Heart right ventricle (tissue), 16 donors: Measurements from ENCODE around the gene RIMOC1. TPM values are rescaled to one million over a fixed set of nuclear protein-coding genes. Genes with fewer than 3 reads are reported as not detected.
A peak's percentile ranks its signal among the peaks of the same experiment; 100 is the strongest.

Source experiments
- ATAC-seq, 8 donors: fragments of 200-7000 bp; cut with Tn5 transposase; one replicate each; pipeline ENCODE4 v1.9.1; 2020; ENCODE audit warnings: mild to moderate bottlenecking in 8 of 8, moderate library complexity in 8 of 8, moderate number of reproducible peaks in 1 of 8
- DNase-seq, 2 donors: peaks; one replicate each; pipeline ENCODE4 v3.0.0-alpha.2; 2020
- H3K27ac ChIP-seq, 10 donors: fragments of 200-600 bp; sonication (generic) in 2 of 10; one replicate each; pipeline versions ENCODE4 v1.5.0 to v1.8.0; 2020 to 2022; ENCODE audit warnings: mild to moderate bottlenecking in 3 of 10
- H3K27me3 ChIP-seq, 7 donors: fragments of 200-600 bp; one replicate each; pipeline ENCODE4 v1.8.0; 2021 to 2022; ENCODE audit warnings: mild to moderate bottlenecking in 2 of 7
- H3K36me3 ChIP-seq, 9 donors: fragments of 200-600 bp; sonication (generic) in 1 of 9; one replicate each; pipeline versions ENCODE4 v1.5.0 to v1.8.0; 2020 to 2022; ENCODE audit warnings: mild to moderate bottlenecking in 2 of 9
- H3K4me1 ChIP-seq, 9 donors: fragments of 200-600 bp; sonication (generic) in 1 of 9; one replicate each; pipeline versions ENCODE4 v1.5.0 to v1.8.0; 2020 to 2022; ENCODE audit warnings: mild to moderate bottlenecking in 4 of 9
- H3K4me3 ChIP-seq, 10 donors: fragments of 200-600 bp; sonication (generic) in 2 of 10; one replicate each; pipeline versions ENCODE4 v1.5.0 to v1.8.0; 2020 to 2022; ENCODE audit warnings: mild to moderate bottlenecking in 7 of 10, moderate library complexity in 2 of 10
- H3K9me3 ChIP-seq, 11 donors: fragments of 200-600 bp in 10 of 11; sonication (generic) in 2 of 11; one replicate each; pipeline versions ENCODE4 v1.5.0 to v1.8.0; 2013 to 2022; ENCODE audit warnings: mild to moderate bottlenecking in 2 of 11, control low read depth in 1 of 11, moderate library complexity in 1 of 11
- WGBS, 2 donors: extraction: QIAGEN DNeasy Blood & Tissue Kit; methylation state at CpG; one replicate each; pipeline ENCODE4 v1.1.7; 2013; ENCODE audit warnings: inconsistent platforms in 1 of 2; 5-methylcytosine and 5-hydroxymethylcytosine counted together
- intact Hi-C, 10 donors: fragments of 100-400 bp; cut with DNase I; formaldehyde crosslinking; loops; one replicate each; pipeline versions ENCODE4 v1.11.1 to v1.14.2; 2022
- polyA plus RNA-seq, 2 donors: library from polyadenylated mRNA; stranded (reverse); fragments of 200-250 nt; gene quantifications; one replicate each; pipeline ENCODE4 v1.2.3, GENCODE V29; 2013
- total RNA-seq, 10 donors: library from RNA; stranded (reverse); fragmentation: NEBNext Ultra II Directional in 3 of 10; extraction: Animal tissue kit (Norgen Biotek cat#: 25700) in 3 of 10; gene quantifications; one replicate each; pipeline versions ENCODE4 v1.2.1 to v1.2.4, GENCODE V29; 2021 to 2023
- TF ChIP-seq, protein P1 (sequence below), 9 donors: fragments of 200-600 bp; sonication (generic) in 2 of 9; IDR thresholded peaks; one replicate each; pipeline versions ENCODE4 v1.5.0 to v1.8.0; 2021 to 2022; ENCODE audit warnings: antibody characterized with exemption in 9 of 9, mild to moderate bottlenecking in 5 of 9, moderate library complexity in 1 of 9
- donor health status: Arrhythmogenic right ventricular cardiomyopathy.
- donor health status: ischemic (EF 13 %, LVEDD 7.1; RV severe dilation, severe dysfunction).
- donor health status: healthy with polysubstance abuse.
- donor health status: DM: no; HTN: yes; CAD: no.
- donor health status: DM: no; HTN: no; CAD: no.
- donor health status: ischemic (EF 25% LVEDD 6.9; RV normal size, moderate dysfunction).
- donor health status: ischemic (EF 25% LVEDD 5.7; RV mildly dilated, moderate dysfunction).
- donor health status: healthy.
- donor health status: DM: yes; HTN: yes; CAD: no.
- donor health status: Ischemic cardiomyopathy.
- donor health status: ischemic (EF 35%, LVEDD 5.7; RV mildly dilated, moderate dysfunction).
- donor health status: nonischemic (EF 11% LVEDD 7.7; RV severe dilation, severe dysfunction).
- donor health status: DM: yes; HTN: yes; CAD: no.
- donor health status: PGD.
- donor health status: ischemic (EF 29% LVEDD 5.4; RV normal size, mild dysfunction).
- donor health status: nonischemic (EF 23%, LVEDD 6.1; RV moderate dilation, normal function).

RIMOC1 gene
- total and polyA plus RNA-seq, 12 donors = 5.1 to 27.6 (median 17.0) TPM

DNA sequence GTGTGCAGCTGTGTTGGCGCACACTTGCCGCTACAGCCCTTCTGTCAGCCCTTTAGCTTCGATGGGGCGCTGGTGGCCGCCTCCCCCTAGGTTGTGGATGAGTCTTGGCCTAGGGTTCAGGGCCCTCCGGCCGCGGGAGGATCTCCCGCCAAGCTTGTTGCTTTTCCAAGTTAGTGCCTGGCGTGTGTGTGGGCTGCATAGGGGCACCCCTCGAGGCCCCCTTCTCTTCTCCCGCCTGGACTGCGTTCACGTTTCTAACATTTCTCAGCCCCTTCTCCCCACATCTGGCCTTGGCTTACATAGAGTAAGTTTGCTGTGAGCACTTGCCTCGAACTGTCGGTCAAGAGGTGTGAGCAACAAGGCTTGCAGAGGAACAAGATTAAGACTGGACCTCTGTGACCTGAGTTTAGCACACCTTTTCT, 33.5 kb upstream of the RIMOC1 start:
- intact Hi-C loops = loop anchor here in 4 of 10 donors (2.0 to 5.0 kb wide), 3 partner anchors 32 to 54 kb away; partner anchors contain the start of gene FBXO4 (in 1 of the 4)
- TF ChIP-seq, protein P1, sequence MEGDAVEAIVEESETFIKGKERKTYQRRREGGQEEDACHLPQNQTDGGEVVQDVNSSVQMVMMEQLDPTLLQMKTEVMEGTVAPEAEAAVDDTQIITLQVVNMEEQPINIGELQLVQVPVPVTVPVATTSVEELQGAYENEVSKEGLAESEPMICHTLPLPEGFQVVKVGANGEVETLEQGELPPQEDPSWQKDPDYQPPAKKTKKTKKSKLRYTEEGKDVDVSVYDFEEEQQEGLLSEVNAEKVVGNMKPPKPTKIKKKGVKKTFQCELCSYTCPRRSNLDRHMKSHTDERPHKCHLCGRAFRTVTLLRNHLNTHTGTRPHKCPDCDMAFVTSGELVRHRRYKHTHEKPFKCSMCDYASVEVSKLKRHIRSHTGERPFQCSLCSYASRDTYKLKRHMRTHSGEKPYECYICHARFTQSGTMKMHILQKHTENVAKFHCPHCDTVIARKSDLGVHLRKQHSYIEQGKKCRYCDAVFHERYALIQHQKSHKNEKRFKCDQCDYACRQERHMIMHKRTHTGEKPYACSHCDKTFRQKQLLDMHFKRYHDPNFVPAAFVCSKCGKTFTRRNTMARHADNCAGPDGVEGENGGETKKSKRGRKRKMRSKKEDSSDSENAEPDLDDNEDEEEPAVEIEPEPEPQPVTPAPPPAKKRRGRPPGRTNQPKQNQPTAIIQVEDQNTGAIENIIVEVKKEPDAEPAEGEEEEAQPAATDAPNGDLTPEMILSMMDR (IDR thresholded peaks at IDR 0.05) = no peak
- peaks cover 0 to 33% (median 23%) of the 10 kb centered on the region in 9 donors for H3K4me1 ChIP-seq
- peak overlapping the region; percentile 79 to 95 (median 92) for H3K27ac ChIP-seq
- H3K27me3 ChIP-seq = no peaks in the 10 kb centered on the region
- 7 to 9% methylated on average over 16 of the region's 16 CpGs for WGBS, 2 donors
- ATAC-seq (peak in 1 of 8 donors; percentile 7), DNase-seq (peak in 1 of 2 donors; percentile 6)
- no peaks in the 10 kb centered on the region for H3K9me3 ChIP-seq
- H3K4me3 ChIP-seq = peak overlapping the region; percentile 48 to 85 (median 77)
- H3K36me3 ChIP-seq = peaks cover 0 to 6% (median 0%) of the 10 kb centered on the region in 9 donors

DNA sequence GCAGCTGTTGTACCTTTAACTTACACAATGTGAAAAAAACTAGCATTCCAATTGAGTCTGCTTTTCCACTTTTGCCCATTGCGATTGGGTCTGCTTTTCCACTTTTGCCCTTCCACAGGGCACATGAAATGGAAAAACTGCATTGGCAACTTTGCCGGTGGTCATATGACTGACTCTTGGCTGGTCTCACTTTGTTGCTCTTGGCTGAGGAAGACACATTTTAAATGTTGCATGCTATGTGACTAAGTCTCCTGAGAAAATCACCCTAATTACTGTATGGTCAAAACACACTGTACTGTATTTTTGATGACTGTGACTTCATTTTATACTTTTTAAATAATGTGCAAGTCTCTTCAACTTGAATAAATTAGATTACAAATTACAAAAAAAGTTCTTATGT, 32.3 kb upstream of the RIMOC1 start:
- Histone ChIP-seq H3K36me3 (no peaks in the 10 kb centered on the region), H3K9me3 (no peaks in the 10 kb centered on the region), H3K4me3 (no peak overlapping the region), H3K27me3 (no peaks in the 10 kb centered on the region), H3K4me1 (peaks cover 0 to 32% (median 23%) of the 10 kb centered on the region in 9 donors), H3K27ac (peak overlapping the region in 7 of 10 donors; percentile 31 to 95 (median 94))
- DNase-seq (peak in 1 of 2 donors; percentile 60), ATAC-seq (peak in 3 of 8 donors; percentile 18 to 31 (median 28))
- intact Hi-C loops = loop anchor here in 4 of 10 donors (2.0 to 5.0 kb wide), 3 partner anchors 31 to 53 kb away; partner anchors contain the start of gene FBXO4 (in 1 of the 4)
- TF ChIP-seq, protein P1 (IDR thresholded peaks at IDR 0.05) = no peak
- 19 to 37% methylated on average over 2 of the region's 2 CpGs for WGBS, 2 donors

DNA sequence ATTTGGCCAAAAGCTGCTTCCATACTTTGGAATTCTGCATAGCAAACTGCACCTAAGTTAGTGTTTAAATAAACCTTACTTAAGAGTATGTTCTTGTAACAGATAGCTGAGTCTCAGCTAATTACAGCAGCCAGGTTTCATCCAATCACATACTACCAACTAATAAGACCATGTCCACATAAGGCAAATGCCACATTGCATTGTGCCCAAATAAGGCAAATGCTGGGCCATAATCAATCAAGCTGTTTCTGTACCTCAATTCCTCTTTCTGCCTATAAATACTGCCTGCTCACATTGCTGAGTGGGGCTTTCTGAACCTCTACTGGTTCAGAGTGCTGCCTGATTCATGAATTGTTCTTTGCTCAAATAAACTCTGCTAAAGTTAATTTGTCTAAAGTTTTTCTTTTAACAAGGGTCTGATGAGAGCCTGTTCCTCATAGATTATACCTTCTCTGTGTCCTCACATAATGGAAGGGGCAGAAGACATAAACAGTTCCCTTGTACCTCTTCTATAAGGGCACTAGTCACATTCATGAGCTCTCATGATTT, 29.6 kb upstream of the RIMOC1 start:
- Histone ChIP-seq H3K4me1 (peaks cover 0 to 22% (median 15%) of the 10 kb centered on the region in 9 donors), H3K36me3 (no peaks in the 10 kb centered on the region), H3K9me3 (no peaks in the 10 kb centered on the region), H3K4me3 (no peak overlapping the region), H3K27me3 (no peaks in the 10 kb centered on the region), H3K27ac (no peak overlapping the region)
- intact Hi-C loops = loop anchor here in 2 of 10 donors (5.0 kb wide), 1 partner anchor 33 kb away; no protein-coding TSS in a partner anchor
- no peak for ATAC-seq
- DNase-seq = no peak
- TF ChIP-seq, protein P1 (IDR thresholded peaks at IDR 0.05) = no peak

DNA sequence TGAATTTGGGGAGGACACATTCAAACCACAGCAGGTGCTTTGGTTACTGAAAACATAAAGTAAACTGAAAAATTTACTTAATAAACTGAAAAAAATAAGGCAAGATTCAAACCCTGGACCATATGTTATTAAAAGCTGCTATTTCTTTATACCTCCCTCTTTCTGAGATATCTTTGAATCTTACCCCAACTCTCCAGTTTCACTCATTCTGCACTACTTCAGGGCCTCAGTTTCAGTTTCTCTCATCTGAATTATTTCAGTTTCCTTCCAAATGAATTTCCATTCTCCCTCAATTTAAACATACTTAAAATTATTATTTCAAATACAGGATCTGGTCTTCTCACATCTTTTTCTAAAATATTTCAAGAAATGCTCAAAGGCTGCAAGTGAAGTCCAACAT, 29.0 kb upstream of the RIMOC1 start:
- DNase-seq = no peak
- no peak overlapping the region for H3K4me3 ChIP-seq
- intact Hi-C loops = no loop called here
- H3K27me3 ChIP-seq = no peaks in the 10 kb centered on the region
- no peaks in the 10 kb centered on the region for H3K9me3 ChIP-seq
- TF ChIP-seq, protein P1 (IDR thresholded peaks at IDR 0.05) = no peak
- no peak for ATAC-seq
- no peak overlapping the region for H3K27ac ChIP-seq
- H3K36me3 ChIP-seq = no peaks in the 10 kb centered on the region
- peaks cover 0 to 22% (median 15%) of the 10 kb centered on the region in 9 donors for H3K4me1 ChIP-seq
